Measurements from ENCODE around the gene KRT78. TPM values are rescaled to one million over a fixed set of nuclear protein-coding genes. Genes with fewer than 3 reads are reported as not detected.

The KRT78 gene
- total and polyA plus RNA-seq, 9 of the 15 experiments (the other 6 are each of a cell fraction or from before 2014, with no cell fraction given): not detected

DNA sequence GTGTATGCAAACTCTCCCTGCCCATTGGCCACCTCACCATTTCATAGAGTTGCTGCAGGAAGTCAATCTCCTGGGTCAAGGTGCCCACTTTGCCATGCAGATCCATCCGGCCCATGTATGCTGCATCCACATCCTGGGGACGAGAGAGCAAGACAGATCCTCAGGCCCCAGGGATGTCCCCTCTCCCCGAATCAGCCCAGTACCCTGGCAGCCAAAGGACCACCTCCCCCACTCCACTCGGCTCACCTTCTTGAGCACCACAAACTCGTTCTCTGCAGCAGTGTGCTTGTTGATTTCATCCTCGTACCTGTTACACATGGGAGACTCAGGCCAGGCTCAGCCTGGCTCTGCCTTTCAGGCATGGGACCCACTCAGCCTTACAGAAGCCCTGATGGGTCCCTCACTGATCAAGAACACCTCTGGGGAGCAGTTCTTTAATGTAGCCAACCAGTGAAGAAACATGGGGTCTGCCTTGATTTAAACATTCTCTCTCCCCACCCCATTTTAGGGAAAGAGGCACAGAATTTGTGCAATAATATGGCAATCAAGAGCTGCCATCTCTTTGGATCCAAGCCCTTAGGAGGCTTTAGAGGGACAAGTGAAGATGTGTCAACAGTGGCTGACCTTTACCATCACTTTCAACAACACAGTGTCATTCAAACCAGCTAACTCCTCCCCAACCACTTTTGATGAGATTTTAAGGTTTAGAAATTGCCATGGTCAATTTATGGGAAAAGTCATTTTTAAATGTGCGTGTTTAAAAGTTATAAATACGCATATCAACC, 18.6 kb downstream of the KRT78 start (continued):
- TF ChIP-seq, protein P1, sequence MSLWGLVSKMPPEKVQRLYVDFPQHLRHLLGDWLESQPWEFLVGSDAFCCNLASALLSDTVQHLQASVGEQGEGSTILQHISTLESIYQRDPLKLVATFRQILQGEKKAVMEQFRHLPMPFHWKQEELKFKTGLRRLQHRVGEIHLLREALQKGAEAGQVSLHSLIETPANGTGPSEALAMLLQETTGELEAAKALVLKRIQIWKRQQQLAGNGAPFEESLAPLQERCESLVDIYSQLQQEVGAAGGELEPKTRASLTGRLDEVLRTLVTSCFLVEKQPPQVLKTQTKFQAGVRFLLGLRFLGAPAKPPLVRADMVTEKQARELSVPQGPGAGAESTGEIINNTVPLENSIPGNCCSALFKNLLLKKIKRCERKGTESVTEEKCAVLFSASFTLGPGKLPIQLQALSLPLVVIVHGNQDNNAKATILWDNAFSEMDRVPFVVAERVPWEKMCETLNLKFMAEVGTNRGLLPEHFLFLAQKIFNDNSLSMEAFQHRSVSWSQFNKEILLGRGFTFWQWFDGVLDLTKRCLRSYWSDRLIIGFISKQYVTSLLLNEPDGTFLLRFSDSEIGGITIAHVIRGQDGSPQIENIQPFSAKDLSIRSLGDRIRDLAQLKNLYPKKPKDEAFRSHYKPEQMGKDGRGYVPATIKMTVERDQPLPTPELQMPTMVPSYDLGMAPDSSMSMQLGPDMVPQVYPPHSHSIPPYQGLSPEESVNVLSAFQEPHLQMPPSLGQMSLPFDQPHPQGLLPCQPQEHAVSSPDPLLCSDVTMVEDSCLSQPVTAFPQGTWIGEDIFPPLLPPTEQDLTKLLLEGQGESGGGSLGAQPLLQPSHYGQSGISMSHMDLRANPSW (CRISPR knock-in tag; IDR thresholded peaks at IDR 0.05): no peak
- TF ChIP-seq, protein P2, sequence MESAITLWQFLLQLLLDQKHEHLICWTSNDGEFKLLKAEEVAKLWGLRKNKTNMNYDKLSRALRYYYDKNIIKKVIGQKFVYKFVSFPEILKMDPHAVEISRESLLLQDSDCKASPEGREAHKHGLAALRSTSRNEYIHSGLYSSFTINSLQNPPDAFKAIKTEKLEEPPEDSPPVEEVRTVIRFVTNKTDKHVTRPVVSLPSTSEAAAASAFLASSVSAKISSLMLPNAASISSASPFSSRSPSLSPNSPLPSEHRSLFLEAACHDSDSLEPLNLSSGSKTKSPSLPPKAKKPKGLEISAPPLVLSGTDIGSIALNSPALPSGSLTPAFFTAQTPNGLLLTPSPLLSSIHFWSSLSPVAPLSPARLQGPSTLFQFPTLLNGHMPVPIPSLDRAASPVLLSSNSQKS (CRISPR knock-in tag; IDR thresholded peaks at IDR 0.05): no peak
- no peak for TF ChIP-seq ERF (CRISPR knock-in tag; IDR thresholded peaks at IDR 0.05)
- no peak for TF ChIP-seq ZNF79 (CRISPR knock-in tag; IDR thresholded peaks at IDR 0.05; ENCODE audit: low read depth)
- TF ChIP-seq, protein P3, sequence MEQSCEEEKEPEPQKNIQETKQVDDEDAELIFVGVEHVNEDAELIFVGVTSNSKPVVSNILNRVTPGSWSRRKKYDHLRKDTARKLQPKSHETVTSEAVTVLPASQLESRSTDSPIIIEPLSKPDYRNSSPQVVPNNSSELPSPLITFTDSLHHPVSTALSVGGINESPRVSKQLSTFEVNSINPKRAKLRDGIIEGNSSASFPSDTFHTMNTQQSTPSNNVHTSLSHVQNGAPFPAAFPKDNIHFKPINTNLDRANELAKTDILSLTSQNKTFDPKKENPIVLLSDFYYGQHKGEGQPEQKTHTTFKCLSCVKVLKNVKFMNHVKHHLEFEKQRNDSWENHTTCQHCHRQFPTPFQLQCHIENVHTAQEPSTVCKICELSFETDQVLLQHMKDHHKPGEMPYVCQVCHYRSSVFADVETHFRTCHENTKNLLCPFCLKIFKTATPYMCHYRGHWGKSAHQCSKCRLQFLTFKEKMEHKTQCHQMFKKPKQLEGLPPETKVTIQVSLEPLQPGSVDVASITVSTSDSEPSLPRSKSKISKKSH (CRISPR knock-in tag; IDR thresholded peaks at IDR 0.05): no peak
- TF ChIP-seq ELF1 (tag; IDR thresholded peaks at IDR 0.05): no peak

Data from K562 (cell line).